H1 (cell line): ENCODE data around the gene ZNF423. TPM values are rescaled to one million over a fixed set of nuclear protein-coding genes. Genes with fewer than 3 reads are reported as not detected.

Source experiments
- CTCF ChIA-PET: fragments of 300-600 bp; sonication (Branson Sonifier 250); formaldehyde crosslinking; loops from one replicate; lab custom pipeline; 2021; ENCODE audit not compliant: partially characterized antibody; lab: Charles Lee
- POLR2A ChIA-PET: fragments of 300-600 bp; sonication (Branson Sonifier 250); formaldehyde crosslinking; loops from one replicate; lab custom pipeline; 2021; ENCODE audit warnings: inconsistent platforms; ENCODE audit not compliant: partially characterized antibody; lab: Charles Lee
- DNase-seq, 2 experiments: peaks; one replicate each; pipeline versions ENCODE4 v3.0.0 to v3.0.0-alpha.2; 2010 to 2022; ENCODE audit warnings: low spot score in 2 of 2, low read depth in 1 of 2, mixed read lengths in 1 of 2
- FAIRE-seq: peaks from 2 replicates; lab custom pipeline; 2011; peaks lifted over from hg19 to GRCh38; lab: Jason Lieb, UNC
- H2AFZ ChIP-seq: 2 replicates; pipeline ENCODE4 v1.8.1; 2012; ENCODE audit warnings: low read length, inconsistent platforms
- H2AK5ac ChIP-seq: 2 replicates; pipeline ENCODE4 v1.6.1; 2013; ENCODE audit warnings: low read depth, low read length
- H2BK120ac ChIP-seq: replicated peaks from 2 replicates; pipeline ENCODE3; 2013; ENCODE audit warnings: low read depth, low read length, inconsistent platforms
- H2BK12ac ChIP-seq: 2 replicates; pipeline ENCODE4 v1.6.1; 2013; ENCODE audit warnings: low read depth, low read length
- H2BK15ac ChIP-seq: 2 replicates; pipeline ENCODE4 v1.6.1; 2013; ENCODE audit warnings: low read length
- H2BK20ac ChIP-seq: 2 replicates; pipeline ENCODE4 v1.6.1; 2013; ENCODE audit warnings: low read length
- H2BK5ac ChIP-seq: 2 replicates; pipeline ENCODE4 v1.6.1; 2013; ENCODE audit warnings: low read depth, low read length
- H3K14ac ChIP-seq: 2 replicates; pipeline ENCODE4 v1.6.1; 2013; ENCODE audit warnings: inconsistent platforms; ENCODE audit not compliant: insufficient read length
- H3K18ac ChIP-seq: 2 replicates; pipeline ENCODE4 v1.6.1; 2013; ENCODE audit warnings: low read length; ENCODE audit errors: extremely low read depth
- H3K23ac ChIP-seq: 2 replicates; pipeline ENCODE4 v1.6.1; 2013; ENCODE audit warnings: inconsistent platforms; ENCODE audit not compliant: insufficient read length
- H3K23me2 ChIP-seq: 2 replicates; pipeline ENCODE4 v1.6.1; 2013; ENCODE audit warnings: low read depth, low read length
- H3K27ac ChIP-seq: 2 replicates; pipeline ENCODE4 v1.6.1; 2011; ENCODE audit warnings: low read depth, low read length, inconsistent platforms
- H3K27me3 ChIP-seq, 4 experiments: replicated peaks in 1 of 4; 1 replicate in 1 of 4; 2 replicates in 3 of 4; pipeline versions ENCODE4 v1.6.1 to v1.8.1; 2011 to 2013; ENCODE audit warnings: low read length in 3 of 4, mild to moderate bottlenecking in 3 of 4, inconsistent platforms in 2 of 4, mixed read lengths in 2 of 4, moderate library complexity in 1 of 4; ENCODE audit not compliant: control insufficient read depth in 3 of 4, insufficient read depth in 3 of 4; ENCODE audit errors: extremely low read depth in 1 of 4
- H3K36me3 ChIP-seq, 4 experiments: 2 replicates each; pipeline versions ENCODE4 v1.6.1 to v1.8.1; 2011 to 2013; ENCODE audit warnings: mild to moderate bottlenecking in 4 of 4, low read length in 3 of 4, moderate library complexity in 2 of 4, control low read depth in 1 of 4, inconsistent platforms in 1 of 4; ENCODE audit not compliant: insufficient read depth in 4 of 4, control insufficient read depth in 2 of 4
- H3K4ac ChIP-seq: replicated peaks from 2 replicates; pipeline ENCODE3; 2013; ENCODE audit warnings: low read length, low read depth, mixed read lengths, inconsistent platforms; ENCODE audit not compliant: insufficient read length
- H3K4me1 ChIP-seq, 4 experiments: replicated peaks in 1 of 4; 1 replicate in 1 of 4; 2 replicates in 3 of 4; pipeline versions ENCODE4 v1.6.1 to v1.8.1; 2011 to 2013; ENCODE audit warnings: low read length in 3 of 4, inconsistent platforms in 2 of 4, mixed read lengths in 1 of 4; ENCODE audit not compliant: insufficient read depth in 4 of 4, control insufficient read depth in 3 of 4
- H3K4me2 ChIP-seq, 2 experiments: 2 replicates each; pipeline versions ENCODE4 v1.6.1 to v1.8.1; 2011 to 2013; ENCODE audit warnings: low read depth in 2 of 2, low read length in 2 of 2, control low read depth in 1 of 2, inconsistent platforms in 1 of 2, mild to moderate bottlenecking in 1 of 2; ENCODE audit not compliant: insufficient read depth in 1 of 2
- H3K4me3 ChIP-seq, 4 experiments: fragments of 200-600, 300-600 bp in 1 of 4; sonication (generic), shearing (Covaris generic), sonication (Bioruptor Twin) in 1 of 4; 2 replicates each; pipeline versions ENCODE4 v1.5.1 to v1.8.1; 2011 to 2016; ENCODE audit warnings: low read length in 4 of 4, low read depth in 3 of 4, control low read depth in 2 of 4, inconsistent platforms in 2 of 4, mild to moderate bottlenecking in 2 of 4, mixed read lengths in 1 of 4, moderate library complexity in 1 of 4; ENCODE audit not compliant: insufficient read depth in 2 of 4; ENCODE audit errors: extremely low read depth in 1 of 4
- H3K56ac ChIP-seq: replicated peaks from 2 replicates; pipeline ENCODE3; 2013; ENCODE audit warnings: low read depth, mild to moderate bottlenecking, mixed read lengths, low read length, inconsistent platforms; ENCODE audit not compliant: insufficient read length
- H3K79me1 ChIP-seq: 2 replicates; pipeline ENCODE4 v1.6.1; 2013; ENCODE audit warnings: low read depth, low read length, control low read depth
- H3K79me2 ChIP-seq, 2 experiments: 2 replicates each; pipeline versions ENCODE4 v1.6.1 to v1.8.1; 2012 to 2013; ENCODE audit warnings: low read length in 2 of 2, mild to moderate bottlenecking in 2 of 2, inconsistent platforms in 1 of 2; ENCODE audit not compliant: insufficient read depth in 2 of 2, control insufficient read depth in 1 of 2
- H3K9ac ChIP-seq, 4 experiments: replicated peaks in 1 of 4; 1 replicate in 1 of 4; 2 replicates in 3 of 4; pipeline versions ENCODE4 v1.6.1 to v1.8.1; 2011 to 2013; ENCODE audit warnings: low read depth in 3 of 4, low read length in 3 of 4, control low read depth in 2 of 4, mild to moderate bottlenecking in 2 of 4, moderate library complexity in 2 of 4, inconsistent platforms in 1 of 4; ENCODE audit errors: extremely low read depth in 1 of 4
- H3K9me3 ChIP-seq, 2 experiments: 2 replicates each; pipeline versions ENCODE4 v1.6.1 to v1.8.1; 2012 to 2013; ENCODE audit warnings: mild to moderate bottlenecking in 2 of 2, moderate library complexity in 2 of 2, control low read depth in 1 of 2, inconsistent platforms in 1 of 2, low read depth in 1 of 2, low read length in 1 of 2, mixed read lengths in 1 of 2; ENCODE audit not compliant: insufficient read depth in 2 of 2
- H4K20me1 ChIP-seq, 2 experiments: replicated peaks in 1 of 2; 2 replicates each; pipeline versions ENCODE3 to v1.8.1; 2011 to 2013; ENCODE audit warnings: inconsistent platforms in 2 of 2, low read length in 2 of 2, mild to moderate bottlenecking in 1 of 2; ENCODE audit not compliant: insufficient read depth in 2 of 2, control insufficient read depth in 1 of 2
- H4K5ac ChIP-seq: 2 replicates; pipeline ENCODE4 v1.6.1; 2013; ENCODE audit warnings: low read length, low read depth, mixed read lengths, inconsistent platforms; ENCODE audit not compliant: insufficient read length
- H4K8ac ChIP-seq: 2 replicates; pipeline ENCODE4 v1.8.0; 2013; ENCODE audit warnings: mild to moderate bottlenecking, moderate library complexity, low read length, inconsistent platforms; ENCODE audit not compliant: insufficient read depth; ENCODE audit errors: extremely low read depth
- H4K91ac ChIP-seq: replicated peaks from 2 replicates; pipeline ENCODE3; 2013; ENCODE audit warnings: low read length, mixed read lengths, inconsistent platforms; ENCODE audit not compliant: insufficient read length
- ASH2L ChIP-seq: fragments of 200-600, 300-600 bp; sonication (generic); IDR thresholded peaks from one replicate; pipeline ENCODE4 v1.7.1; 2017; ENCODE audit warnings: low read length
- BACH1 ChIP-seq: IDR thresholded peaks from 2 replicates; pipeline ENCODE4 v1.6.1; 2012; ENCODE audit warnings: low read length, improper control_type of control experiment
- BRCA1 ChIP-seq: IDR thresholded peaks from 2 replicates; pipeline ENCODE4 v1.6.1; 2012; ENCODE audit warnings: low read depth, low read length, improper control_type of control experiment
- CEBPB ChIP-seq: IDR thresholded peaks from 2 replicates; pipeline ENCODE4 v1.6.1; 2012; ENCODE audit warnings: low read depth, low read length
- CHD1 ChIP-seq: IDR thresholded peaks from 2 replicates; pipeline ENCODE4 v1.6.1; 2012; ENCODE audit warnings: low read depth, low read length, improper control_type of control experiment
- CHD2 ChIP-seq: IDR thresholded peaks from 2 replicates; pipeline ENCODE4 v1.6.1; 2012; ENCODE audit warnings: low read length, improper control_type of control experiment
- HDAC2 ChIP-seq, 2 experiments: fragments of 300-600 bp in 1 of 2; sonication (generic) in 1 of 2; IDR thresholded peaks; 2 replicates each; pipeline ENCODE4 v1.6.1; 2011 to 2012; ENCODE audit warnings: low read depth in 2 of 2, low read length in 2 of 2, mild to moderate bottlenecking in 2 of 2, moderate library complexity in 2 of 2, borderline replicate concordance in 1 of 2, inconsistent platforms in 1 of 2
- SRF ChIP-seq: IDR thresholded peaks from 2 replicates; pipeline ENCODE4 v1.6.1; 2011; ENCODE audit warnings: mild to moderate bottlenecking, low read depth, low read length, moderate library complexity
- TAF7 ChIP-seq: optimal IDR thresholded peaks from 2 replicates; pipeline ENCODE3; 2011; ENCODE audit warnings: low read depth, mild to moderate bottlenecking, inconsistent platforms, low read length, moderate library complexity, borderline replicate concordance
- ZNF274 ChIP-seq: IDR thresholded peaks from 2 replicates; pipeline ENCODE4 v1.7.0; 2012; ENCODE audit warnings: low read length, borderline replicate concordance; ENCODE audit errors: extremely low read depth
- WGBS, 2 experiments: shearing (Covaris generic) in 1 of 2; methylation state at CpG; one replicate each; pipeline versions ENCODE4 v1.1.6 to v1.1.7; 2013 to 2015; ENCODE audit warnings: low lambda C conversion rate in 2 of 2, mixed read lengths in 2 of 2, inconsistent platforms in 1 of 2, low coverage in 1 of 2, missing lambda C conversion rate in 1 of 2; ENCODE audit not compliant: insufficient replicate concordance in 2 of 2, insufficient coverage in 1 of 2, insufficient read length in 1 of 2; ENCODE audit errors: extremely low coverage in 1 of 2, missing lambda C conversion rate in 1 of 2; 5-methylcytosine and 5-hydroxymethylcytosine counted together
- polyA plus RNA-seq, 7 experiments: library from polyadenylated mRNA; depleted of rRNA in 3 of 7; stranded (reverse) in 5 of 7; unstranded in 2 of 7; fragments of >200 nt in 5 of 7; fragments of 200-250 nt in 2 of 7; gene quantifications; 1 replicate in 5 of 7; 2 replicates in 1 of 7; 4 replicates in 1 of 7; pipeline versions ENCODE4 v1.2.1 to v1.2.3, GENCODE V29; 2011 to 2013; ENCODE audit warnings: missing spikeins in 2 of 7, mixed read lengths in 2 of 7
- total RNA-seq: library from RNA; stranded (reverse); fragmentation: NEBNext Ultra II Directional; extraction: Animal tissue kit (Norgen Biotek cat#: 25700); gene quantifications from 2 replicates; pipeline ENCODE4 v1.2.1, GENCODE V29; 2021
- TF ChIP-seq, protein P1 (sequence below): IDR thresholded peaks from 2 replicates; pipeline ENCODE4 v1.6.1; 2011; ENCODE audit warnings: low read depth, mild to moderate bottlenecking, low read length; ENCODE audit not compliant: insufficient read depth

ZNF423 gene
- total and polyA plus RNA-seq, 2 of the 8 experiments (the other 6 are each of a cell fraction or from before 2014, with no cell fraction given), result 38.2 to 52.3 TPM

DNA sequence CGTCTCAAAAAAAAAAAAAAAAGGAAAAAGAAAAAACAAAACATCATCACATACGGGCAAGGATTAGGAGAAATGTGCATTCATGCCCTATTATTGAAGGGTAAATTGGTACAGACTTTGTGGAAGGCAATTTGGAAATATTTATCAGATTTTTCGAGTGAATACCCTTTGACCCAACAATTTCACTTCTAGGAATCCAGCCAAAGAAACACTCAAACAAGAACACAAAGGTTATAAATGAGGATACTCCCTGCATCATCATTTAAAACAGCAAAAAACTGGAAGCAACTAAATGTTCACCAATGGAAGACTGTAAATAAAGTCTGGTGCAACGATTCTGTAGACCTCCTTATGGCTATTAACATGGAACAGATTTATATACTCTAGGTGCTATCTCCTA, 12.9 kb downstream of the ZNF423 start:
- Histone ChIP-seq H3K23ac (no peak overlapping the region), H3K14ac (no peak overlapping the region), H2BK15ac (no peak overlapping the region), H2BK120ac (no peak overlapping the region), H3K36me3 (no peaks in the 10 kb centered on the region), H3K79me2 (peaks cover 3 to 87% of the 10 kb centered on the region in 2 experiments), H3K4ac (no peak overlapping the region), H4K5ac (no peak overlapping the region), H4K8ac (no peak overlapping the region), H3K27ac (no peak overlapping the region), H3K79me1 (peaks cover 22% of the 10 kb centered on the region), H3K23me2 (peaks cover 6% of the 10 kb centered on the region), H2BK5ac (no peak overlapping the region), H3K4me1 (peaks cover 14 to 37% (median 20%) of the 10 kb centered on the region in 4 experiments), H2AK5ac (no peak overlapping the region), H3K9me3 (no peaks in the 10 kb centered on the region), H3K4me3 (no peak overlapping the region), H3K9ac (no peak overlapping the region), H3K18ac (no peak overlapping the region), H3K27me3 (no peaks in the 10 kb centered on the region), H2AFZ (no peak overlapping the region), H2BK12ac (no peak overlapping the region), H3K56ac (no peak overlapping the region), H4K91ac (no peak overlapping the region), H2BK20ac (no peak overlapping the region), H4K20me1 (peaks cover 17 to 18% of the 10 kb centered on the region in 2 experiments), H3K4me2 (no peak overlapping the region)
- CTCF ChIA-PET, result no interaction called here
- WGBS, 2 experiments, result 89% methylated on average over 3 of the region's 4 CpGs; no CpG with 5 or more reads in 1 of the 2 experiments
- DNase-seq (no peak), FAIRE-seq (no peak)
- TF ChIP-seq BACH1 (no peak), ZNF274 (no peak), CEBPB (no peak), SRF (no peak), BRCA1 (no peak), HDAC2 (IDR thresholded peaks at IDR 0.05; ENCODE audit: borderline replicate concordance in 1 of 2, low read depth in 2 of 2, low read length in 2 of 2) (no peak), TAF7 (no peak), ASH2L (no peak), CHD1 (no peak), CHD2 (no peak)
- TF ChIP-seq, protein P1, sequence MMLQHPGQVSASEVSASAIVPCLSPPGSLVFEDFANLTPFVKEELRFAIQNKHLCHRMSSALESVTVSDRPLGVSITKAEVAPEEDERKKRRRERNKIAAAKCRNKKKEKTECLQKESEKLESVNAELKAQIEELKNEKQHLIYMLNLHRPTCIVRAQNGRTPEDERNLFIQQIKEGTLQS, result no peak
- POLR2A ChIA-PET, result no interaction called here
